Activated CD8-positive, alpha-beta memory T cell treated with anti-CD3 and anti-CD28 coated beads for 24 hours (primary cell): Measurements from ENCODE around the gene AATK.
A peak's percentile ranks its signal among the peaks of the same experiment; 100 is the strongest.

Source experiments
- DNase-seq: peaks from one replicate; pipeline ENCODE4 v3.0.0-alpha.2; 2020

AATK gene

DNA sequence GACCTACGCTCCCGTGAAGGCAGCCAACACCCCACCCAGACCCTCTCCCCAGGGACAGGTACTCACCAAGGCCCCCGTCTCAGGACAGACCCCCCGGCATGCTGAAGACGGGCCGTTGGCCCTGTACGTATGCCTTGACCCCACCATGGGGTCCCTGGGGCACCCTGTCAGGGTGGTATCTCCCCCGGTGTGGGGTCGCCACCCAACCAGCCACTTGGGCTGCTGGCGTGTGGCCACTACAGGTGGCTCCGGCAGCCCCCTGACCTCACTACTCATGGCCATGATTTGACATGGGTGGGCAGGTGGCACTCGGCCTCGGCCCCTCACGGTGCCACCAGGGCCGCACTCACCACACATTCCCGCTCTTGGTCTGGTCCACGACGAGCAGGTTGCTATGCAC lies 41.6 kb downstream of the AATK start:
- DNase-seq = no peak

GRCh38 chr17:81123052-81124048 lies 42.7 kb downstream of the AATK start:
- DNase-seq = no peak

DNA sequence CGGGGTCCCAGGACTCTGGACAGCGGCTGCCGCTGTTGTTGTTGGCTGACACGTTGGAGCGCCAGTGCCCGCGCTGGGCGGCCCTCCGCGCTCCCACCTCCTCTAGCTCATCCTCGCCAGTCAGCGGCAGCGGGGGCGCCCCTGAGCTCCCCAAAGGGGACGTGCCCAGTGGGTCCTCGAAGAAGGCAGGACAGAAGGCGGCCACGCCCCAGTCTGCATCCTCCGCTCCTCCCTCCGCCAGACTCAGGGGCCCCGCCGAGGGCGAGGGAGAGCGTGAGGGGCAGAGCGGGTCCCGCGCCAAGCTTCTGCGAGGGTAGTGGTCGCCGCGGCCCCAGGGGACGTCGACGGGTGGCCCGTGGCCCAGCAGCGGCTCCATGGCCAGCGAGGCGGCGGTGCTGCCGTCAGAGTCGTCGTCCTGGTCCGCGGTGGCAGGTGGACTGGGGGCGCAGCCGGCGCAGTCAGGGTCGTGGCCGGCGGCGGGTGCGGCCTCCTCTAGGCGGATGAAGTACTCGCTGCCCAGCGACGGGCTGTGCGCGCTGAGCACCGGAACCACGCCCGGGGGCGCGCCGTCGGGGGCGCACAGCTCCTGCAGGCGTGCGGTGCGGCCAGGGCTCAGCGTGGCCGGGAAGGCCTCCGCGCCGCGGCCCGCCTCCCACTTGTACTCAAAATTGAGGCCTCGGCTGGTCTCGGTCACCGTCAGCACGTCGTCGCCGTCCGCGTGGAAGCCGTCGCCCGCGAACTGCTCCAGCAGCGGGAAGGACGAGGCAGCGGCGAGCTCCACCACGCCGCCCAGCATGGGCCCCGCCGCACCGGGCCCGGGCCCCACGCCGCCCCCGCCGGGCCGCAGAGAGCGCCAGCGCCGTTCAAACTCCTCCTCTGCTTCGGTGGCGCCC lies 43.9 kb downstream of the AATK start:
- DNase-seq = no peak

GRCh38 chr17:81120695-81121621 lies 45.1 kb downstream of the AATK start:
- no peak for DNase-seq

DNA sequence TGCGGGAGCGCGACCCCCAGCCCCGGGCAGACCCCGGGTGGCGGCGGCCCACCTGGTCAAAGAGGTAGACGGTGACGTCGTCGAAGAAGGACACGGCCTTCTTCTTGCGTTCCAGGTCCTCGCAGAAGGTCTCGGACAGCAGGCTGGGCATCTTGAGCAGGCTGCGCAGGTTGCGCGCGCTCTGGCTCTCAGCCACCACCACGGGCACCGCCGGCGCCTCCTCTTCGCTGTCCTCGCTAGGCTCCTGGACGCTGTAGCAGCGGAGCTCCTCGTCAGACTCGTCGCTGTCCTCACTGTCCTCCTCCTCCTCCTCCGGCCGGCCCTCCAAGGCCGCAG lies 45.9 kb downstream of the AATK start:
- no peak for DNase-seq

- DNase-seq = peak; percentile 90
These were observed 46.5 kb downstream of the AATK start for GRCh38 chr17:81119223-81120148.

DNA sequence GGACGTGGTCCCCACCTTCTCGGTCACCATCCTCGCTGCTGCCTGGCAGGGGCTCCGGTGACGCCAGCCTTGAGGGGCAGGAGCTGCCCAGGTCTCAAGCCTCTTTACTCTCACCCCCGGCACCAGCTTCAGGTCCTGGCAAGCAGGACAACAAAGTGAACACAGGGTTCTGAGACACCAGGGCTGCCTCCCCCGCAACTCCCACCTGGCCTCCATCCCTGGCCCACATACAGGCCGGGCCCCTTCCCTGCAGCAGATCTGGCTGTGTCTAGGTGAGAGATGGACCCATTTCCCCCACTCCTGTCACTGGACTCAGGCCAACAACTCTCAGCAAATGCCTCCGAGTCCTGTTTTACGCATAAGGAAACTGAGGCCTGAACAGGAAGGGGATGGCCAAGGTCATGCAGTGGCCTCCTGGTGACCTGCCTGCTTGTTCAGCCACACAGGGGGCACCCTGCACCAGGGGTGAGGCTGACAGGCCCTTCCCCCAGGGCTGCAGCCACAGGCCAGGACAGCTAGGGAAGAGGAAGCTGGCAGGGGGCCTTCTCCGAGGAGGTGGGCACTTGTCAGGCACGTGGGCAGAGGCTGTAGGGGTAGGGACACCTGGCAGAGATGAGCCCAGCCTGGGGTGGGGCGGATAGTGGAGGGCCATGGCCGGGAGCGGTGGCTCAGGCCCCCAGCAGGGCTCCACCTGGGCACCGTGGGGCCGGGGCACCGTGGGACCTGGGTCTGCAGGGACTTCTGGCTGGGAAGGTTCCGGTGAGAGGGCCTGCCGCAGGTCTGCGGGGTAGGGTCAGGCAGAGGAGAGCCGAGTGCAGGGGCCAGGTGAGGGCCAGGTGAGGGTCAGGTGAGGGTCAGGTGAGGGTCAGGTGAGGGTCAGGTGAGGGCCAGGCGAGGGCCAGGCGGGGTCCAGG lies 47.5 kb downstream of the AATK start:
- no peak for DNase-seq

GRCh38 chr17:81117672-81118198 lies 48.3 kb downstream of the AATK start:
- DNase-seq = no peak

- no peak for DNase-seq
These were observed 49.3 kb downstream of the AATK start for GRCh38 chr17:81116704-81117103.

- DNase-seq = no peak
These were observed 50.1 kb downstream of the AATK start for GRCh38 chr17:81115749-81116464.

GRCh38 chr17:81115219-81115618 lies 50.8 kb downstream of the AATK start:
- no peak for DNase-seq

DNA sequence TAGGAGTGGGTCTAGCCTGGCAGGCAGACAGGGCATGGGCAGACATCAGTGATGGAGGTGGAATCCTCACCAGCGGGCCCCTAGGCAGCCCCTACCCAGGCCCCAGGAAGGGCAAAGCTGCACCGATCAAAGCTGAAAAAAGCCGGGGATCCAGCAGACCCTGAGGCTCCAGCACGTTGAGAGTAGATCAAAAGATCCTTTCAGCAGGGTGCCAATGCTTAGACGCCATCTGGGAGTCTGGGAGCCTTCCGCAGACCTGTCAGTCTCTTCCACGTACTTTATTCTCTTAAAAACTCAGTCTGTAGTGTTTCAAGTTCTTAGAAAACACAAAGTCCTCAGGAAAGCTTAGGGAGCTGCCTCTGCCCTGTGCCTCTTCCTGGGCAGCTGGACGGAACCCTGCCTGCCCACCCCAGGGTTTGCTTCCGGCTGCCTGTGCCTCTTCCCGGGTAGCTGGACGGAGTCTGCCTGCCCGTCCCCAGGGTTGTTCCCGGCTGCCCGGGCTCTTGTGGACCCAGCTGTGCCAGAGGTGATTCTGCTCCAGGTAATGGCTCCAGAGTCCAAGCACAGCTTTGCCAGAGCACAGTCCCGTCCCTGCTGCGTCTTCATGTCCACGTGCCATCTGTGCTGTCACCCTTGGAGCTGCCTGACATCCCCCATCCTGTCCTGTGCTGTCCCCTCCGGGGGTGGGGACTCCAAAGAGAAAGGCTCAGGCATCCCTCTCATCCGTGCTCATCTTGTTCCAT lies 51.5 kb downstream of the AATK start:
- DNase-seq = no peak

DNA sequence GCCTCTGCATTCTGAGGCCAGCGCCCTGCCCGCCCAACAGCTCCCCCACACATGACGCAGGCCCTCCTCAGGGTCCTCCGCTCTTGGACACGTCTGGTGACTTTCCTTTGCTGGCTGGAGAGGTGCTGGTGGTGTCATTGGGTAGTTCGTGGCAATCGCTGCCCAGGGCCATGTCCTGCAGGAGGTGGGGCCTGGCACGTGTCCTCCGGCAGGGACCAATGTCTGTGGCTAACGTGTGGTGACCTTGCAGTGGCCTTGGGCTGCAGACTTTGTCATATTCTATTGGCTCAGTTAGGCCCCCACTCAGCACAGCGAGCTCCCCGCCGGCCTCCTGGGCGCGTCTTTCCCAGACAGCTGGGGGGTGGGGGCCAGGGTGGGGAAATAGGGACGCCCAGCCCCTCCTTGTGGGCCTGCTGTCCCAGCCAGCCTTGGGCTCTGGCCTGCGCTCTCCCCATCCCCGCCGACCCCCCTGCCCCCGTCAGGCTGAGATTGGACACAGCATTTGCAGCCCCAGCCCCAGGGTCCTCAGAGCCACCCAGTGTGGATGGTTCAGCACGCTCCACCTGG lies 52.8 kb downstream of the AATK start:
- no peak for DNase-seq

GRCh38 chr17:81112450-81112849 lies 53.6 kb downstream of the AATK start:
- no peak for DNase-seq

- DNase-seq = no peak
These were observed 55.0 kb downstream of the AATK start for GRCh38 chr17:81111066-81111465.

- DNase-seq = no peak
These were observed 55.5 kb downstream of the AATK start for GRCh38 chr17:81110488-81111040.

DNA sequence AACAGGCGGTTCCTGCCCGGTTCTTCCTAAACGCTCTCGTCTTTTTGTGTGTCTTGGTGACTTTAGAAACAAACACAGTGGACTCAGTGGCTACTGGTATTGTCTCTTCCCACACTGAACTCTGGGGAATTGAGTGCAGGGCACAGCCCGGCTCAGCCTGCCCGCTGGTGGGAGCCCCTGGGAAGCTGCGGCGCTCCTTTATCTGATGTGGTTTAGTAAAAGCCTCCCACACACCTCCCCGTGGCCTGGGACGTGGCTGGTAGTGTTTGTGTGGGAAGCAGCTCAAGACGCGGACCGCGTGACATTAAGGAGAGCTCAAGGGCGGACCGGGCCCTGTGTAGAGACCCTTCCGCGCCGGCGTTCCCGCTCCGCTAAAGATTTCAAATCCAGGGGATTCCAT lies 56.1 kb downstream of the AATK start:
- no peak for DNase-seq

- DNase-seq = no peak
These were observed 57.8 kb downstream of the AATK start for GRCh38 chr17:81108220-81108619.
